ENCODE measurements around the gene ACSBG1. TPM values are rescaled to one million over a fixed set of nuclear protein-coding genes. Genes with fewer than 3 reads are reported as not detected.

Gene ACSBG1
- total RNA-seq, 4 donors from 2014 or later = not detected

DNA sequence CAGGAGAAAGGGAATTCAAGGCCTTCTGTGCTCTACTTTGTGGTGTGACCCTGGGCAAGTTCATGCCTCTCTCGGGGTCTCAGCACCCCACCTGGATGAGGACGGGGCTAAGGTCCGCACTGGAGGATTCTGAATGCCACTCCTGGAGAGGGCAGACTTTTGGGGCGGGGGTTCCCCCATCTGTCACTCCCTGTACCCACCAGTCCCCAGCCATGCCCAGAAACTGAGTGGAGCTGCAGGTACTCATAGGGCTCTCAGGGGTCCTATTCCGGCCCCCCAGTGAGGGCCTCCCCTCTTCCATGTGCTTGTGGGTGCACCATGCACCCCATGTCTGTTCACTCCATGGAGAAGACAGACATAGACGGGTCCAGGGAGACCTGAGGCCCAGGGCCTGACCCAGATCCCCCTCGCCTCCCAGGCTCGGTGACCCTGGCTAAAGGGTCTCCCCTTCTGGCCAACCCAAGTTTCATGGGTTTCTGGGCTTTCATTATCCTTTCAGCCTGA, 26.0 kb downstream of the ACSBG1 start:
- no peak for DNase-seq (ENCODE audit: low spot score)
- TF ChIP-seq CTCF (IDR thresholded peaks at IDR 0.05) = no peak
- no peak for ATAC-seq (ENCODE audit: low FRiP score)

- DNase-seq (ENCODE audit: low spot score) (no peak), ATAC-seq (ENCODE audit: low FRiP score) (no peak)
- no peak for TF ChIP-seq CTCF (IDR thresholded peaks at IDR 0.05)
Measured at GRCh38 chr15:78207641-78208340, 26.6 kb downstream of the ACSBG1 start.

DNA sequence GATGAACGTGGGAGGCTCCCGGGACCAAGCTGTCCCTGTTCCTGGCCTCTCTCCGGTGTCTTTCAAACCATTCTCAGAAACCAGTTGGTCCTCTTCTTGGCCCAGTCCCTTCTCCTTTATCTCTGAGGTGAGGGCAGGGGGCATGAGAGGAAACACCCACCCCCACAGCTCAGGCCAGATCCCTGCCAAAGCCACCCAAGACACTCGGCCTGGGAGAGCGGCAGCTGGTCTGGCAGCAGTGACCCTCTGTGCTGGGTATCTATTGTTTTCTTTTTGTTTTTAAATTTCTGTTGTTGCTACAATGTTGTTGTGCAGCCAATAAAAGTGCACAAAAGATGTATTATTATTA, 27.3 kb downstream of the ACSBG1 start:
- TF ChIP-seq CTCF (IDR thresholded peaks at IDR 0.05) = no peak
- no peak for ATAC-seq (ENCODE audit: low FRiP score)
- DNase-seq (ENCODE audit: low spot score) = no peak

- ATAC-seq (ENCODE audit: low FRiP score) (no peak), DNase-seq (ENCODE audit: low spot score) (no peak)
- TF ChIP-seq CTCF (IDR thresholded peaks at IDR 0.05) = no peak
Measured at GRCh38 chr15:78206326-78207109, 27.8 kb downstream of the ACSBG1 start.

DNA sequence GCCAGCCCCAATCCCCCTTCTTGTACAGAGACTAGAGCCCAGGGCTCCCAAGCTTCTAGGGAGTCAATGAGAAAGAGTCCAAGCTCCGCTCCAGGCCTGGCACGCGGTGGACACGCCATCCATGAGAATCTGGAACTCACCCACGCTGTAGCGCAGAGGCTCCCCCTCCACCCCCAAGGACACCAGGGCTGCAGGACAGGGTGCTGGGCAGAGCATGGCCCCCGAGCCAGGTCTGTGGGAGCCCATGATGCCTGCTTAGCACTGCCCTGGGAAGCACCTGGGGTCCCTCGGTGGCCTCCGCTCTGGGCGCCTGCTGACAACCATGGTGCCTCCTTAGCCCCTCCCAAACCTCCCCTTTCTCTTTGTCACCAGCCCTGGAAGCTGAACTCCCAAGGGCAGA, 28.5 kb downstream of the ACSBG1 start:
- no peak for TF ChIP-seq CTCF (IDR thresholded peaks at IDR 0.05)
- DNase-seq (ENCODE audit: low spot score) (no peak), ATAC-seq (ENCODE audit: low FRiP score) (no peak)

- DNase-seq (ENCODE audit: low spot score) (no peak), ATAC-seq (ENCODE audit: low FRiP score) (no peak)
- no peak for TF ChIP-seq CTCF (IDR thresholded peaks at IDR 0.05)
Measured at GRCh38 chr15:78205337-78205736, 29.0 kb downstream of the ACSBG1 start.
